ENCODE measurements around the gene EPHB3. TPM values are rescaled to one million over a fixed set of nuclear protein-coding genes. Genes with fewer than 3 reads are reported as not detected.
A peak's percentile ranks its signal among the peaks of the same experiment; 100 is the strongest.

The EPHB3 gene
- total and polyA plus RNA-seq, 7 donors: 0.08 to 1.6 (median 0.63) TPM

- Histone ChIP-seq H3K27ac (no peak overlapping the region), H3K9me3 (no peaks in the 10 kb centered on the region), H3K27me3 (ENCODE audit: insufficient read depth in 3 of 3, low read length in 2 of 3) (peaks cover 0 to 42% (median 4%) of the 10 kb centered on the region in 3 donors), H3K4me3 (peak overlapping the region; percentile 70), H3K36me3 (ENCODE audit: insufficient read depth in 1 of 2, low read depth in 1 of 2) (no peaks in the 10 kb centered on the region), H3K4me1 (peaks cover 12% of the 10 kb centered on the region)
- intact Hi-C loops (cut with DNase I): no loop called here
- no peak for TF ChIP-seq CTCF (IDR thresholded peaks at IDR 0.05)
- no peak for DNase-seq
- WGBS, 3 donors: 62 to 91% (median 82%) methylated on average over 3 of the region's 3 CpGs
- no peak for ATAC-seq
Measured at GRCh38 chr3:184560531-184560930, 1.1 kb upstream of the EPHB3 start.

DNA sequence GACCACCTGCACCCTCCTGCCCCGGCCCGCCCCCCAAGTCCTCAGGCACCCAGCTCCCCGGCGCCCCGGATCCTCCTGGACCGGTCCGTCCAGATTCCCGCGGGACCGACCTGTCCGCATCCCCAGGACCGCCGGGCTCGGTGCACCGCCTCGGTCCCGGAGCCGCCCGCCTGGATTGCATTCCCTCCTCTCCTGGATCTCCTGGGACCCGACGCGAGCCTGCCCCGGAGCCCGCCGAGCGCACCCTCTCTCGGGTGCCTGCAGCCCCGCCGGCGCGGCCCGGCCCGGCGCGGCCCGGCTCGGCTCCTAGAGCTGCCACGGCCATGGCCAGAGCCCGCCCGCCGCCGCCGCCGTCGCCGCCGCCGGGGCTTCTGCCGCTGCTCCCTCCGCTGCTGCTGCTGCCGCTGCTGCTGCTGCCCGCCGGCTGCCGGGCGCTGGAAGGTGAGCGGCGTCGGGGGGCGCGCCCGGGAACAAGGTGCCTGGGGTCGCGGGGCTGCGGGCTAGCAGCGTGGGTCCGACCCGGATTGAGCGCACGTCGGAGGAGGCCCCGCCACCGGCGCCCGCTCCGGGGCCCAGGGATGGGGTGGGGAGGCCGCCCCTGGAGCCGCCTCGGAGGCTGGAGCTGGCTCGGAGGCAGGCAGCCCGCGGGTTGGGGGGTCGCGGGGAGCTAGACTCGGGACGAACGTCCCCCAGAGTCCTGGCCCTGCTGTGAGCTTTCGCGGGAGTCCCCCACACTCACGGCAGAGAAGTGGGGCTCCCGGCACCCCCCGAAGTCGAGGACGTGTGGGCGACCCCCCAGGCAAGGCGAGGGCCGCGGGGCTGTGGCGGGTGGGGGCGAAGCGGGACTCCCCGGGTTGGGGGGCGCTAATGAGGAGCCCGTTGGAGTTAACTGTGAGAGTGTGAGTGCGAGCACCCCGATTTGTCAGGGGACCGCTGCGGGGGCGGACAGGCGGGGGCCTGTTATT lies 610 bp downstream of the EPHB3 start:
- Histone ChIP-seq H3K4me3 (peak overlapping the region; percentile 70), H3K27me3 (ENCODE audit: insufficient read depth in 3 of 3, low read length in 2 of 3) (peaks cover 0 to 26% (median 4%) of the 10 kb centered on the region in 3 donors), H3K4me1 (peaks cover 12% of the 10 kb centered on the region), H3K9me3 (no peaks in the 10 kb centered on the region), H3K27ac (no peak overlapping the region), H3K36me3 (ENCODE audit: insufficient read depth in 1 of 2, low read depth in 1 of 2) (no peaks in the 10 kb centered on the region)
- DNase-seq: no peak
- 7 to 10% (median 10%) methylated on average over 61 to 109 of the region's 109 CpGs for whole genome bisulfite sequencing, 3 donors
- peak; percentile 3 to 24 (median 14) for ATAC-seq
- intact Hi-C loops (cut with DNase I): loop anchor here (1.0 kb wide), 2 partner anchors 215 to 217 kb away; no protein-coding TSS in a partner anchor
- no peak for TF ChIP-seq CTCF (IDR thresholded peaks at IDR 0.05)

- DNase-seq (no peak), ATAC-seq (no peak)
- H3K27ac ChIP-seq: no peak overlapping the region
- H3K9me3 ChIP-seq: no peaks in the 10 kb centered on the region
- peaks cover 12% of the 10 kb centered on the region for H3K4me1 ChIP-seq
- TF ChIP-seq CTCF (IDR thresholded peaks at IDR 0.05): no peak
- no peaks in the 10 kb centered on the region for H3K36me3 ChIP-seq (ENCODE audit: insufficient read depth in 1 of 2, low read depth in 1 of 2)
- peak overlapping the region; percentile 70 for H3K4me3 ChIP-seq
- WGBS, 3 donors: 52 to 64% (median 59%) methylated on average over 24 of the region's 24 CpGs
- H3K27me3 ChIP-seq (ENCODE audit: insufficient read depth in 3 of 3, low read length in 2 of 3): peaks cover 0 to 18% (median 2%) of the 10 kb centered on the region in 3 donors
- intact Hi-C loops (cut with DNase I): no loop called here
Measured at GRCh38 chr3:184562878-184563560, 1.4 kb downstream of the EPHB3 start.

GRCh38 chr3:184563561-184563925 lies 2.0 kb downstream of the EPHB3 start:
- no peak for TF ChIP-seq CTCF (IDR thresholded peaks at IDR 0.05)
- peaks cover 0 to 16% (median 0%) of the 10 kb centered on the region in 3 donors for H3K27me3 ChIP-seq (ENCODE audit: insufficient read depth in 3 of 3, low read length in 2 of 3)
- ATAC-seq: no peak
- no peak for DNase-seq
- no peaks in the 10 kb centered on the region for H3K36me3 ChIP-seq (ENCODE audit: insufficient read depth in 1 of 2, low read depth in 1 of 2)
- H3K27ac ChIP-seq: no peak overlapping the region
- peaks cover 12% of the 10 kb centered on the region for H3K4me1 ChIP-seq
- WGBS, 3 donors: 71 to 74% (median 71%) methylated on average over 11 of the region's 11 CpGs
- peak overlapping the region; percentile 70 for H3K4me3 ChIP-seq
- H3K9me3 ChIP-seq: no peaks in the 10 kb centered on the region
- intact Hi-C loops (cut with DNase I): no loop called here
